ENCODE results near the gene DGKH. TPM values are rescaled to one million over a fixed set of nuclear protein-coding genes. Genes with fewer than 3 reads are reported as not detected.

Gene DGKH
- total RNA-seq, 1 donor from 2014 or later = 2.2 TPM

DNA sequence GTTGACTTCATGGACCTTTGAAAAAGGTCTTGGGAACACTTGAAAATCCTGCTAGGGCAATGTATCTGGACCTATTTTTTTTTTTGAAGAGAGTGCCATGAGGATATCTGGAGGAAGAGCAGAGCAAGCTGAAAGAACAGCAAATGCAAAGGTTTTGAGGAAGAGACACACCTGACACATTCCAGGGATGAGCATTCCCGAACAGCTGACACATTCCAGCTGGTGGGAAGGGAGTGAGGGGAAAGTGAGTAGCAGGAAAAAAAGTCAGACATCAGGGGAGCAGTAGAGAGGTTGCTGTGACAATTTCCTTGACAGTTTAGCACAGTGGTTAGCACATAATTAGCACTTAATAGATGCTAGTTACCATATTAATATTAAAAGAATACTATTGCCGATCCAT is 14.7 kb downstream of the DGKH start:
- Mint-ChIP-seq H3K36me3 (ENCODE audit: low read depth) (no peaks in the 10 kb centered on the region), H3K27ac (no peak overlapping the region), H3K27me3 (no peaks in the 10 kb centered on the region), H3K9me3 (peaks cover 4% of the 10 kb centered on the region), H3K4me1 (no peaks in the 10 kb centered on the region), H3K4me3 (no peak overlapping the region)
- intact Hi-C loops (cut with micrococcal nuclease) = loop anchor here (2.0 kb wide), 1 partner anchor 20 kb away; no protein-coding TSS in a partner anchor
- ChIA-PET CTCF (no interaction called here), POLR2A (no interaction called here)
- ATAC-seq (ENCODE audit: low read depth) = no peak
- no peak for DNase-seq
- no peak for TF ChIP-seq CTCF (IDR thresholded peaks at IDR 0.05)

GRCh38 chr13:42064259-42064658 is 15.8 kb downstream of the DGKH start:
- Mint-ChIP-seq H3K4me1 (no peaks in the 10 kb centered on the region), H3K27me3 (no peaks in the 10 kb centered on the region), H3K36me3 (ENCODE audit: low read depth) (no peaks in the 10 kb centered on the region), H3K9me3 (no peaks in the 10 kb centered on the region), H3K27ac (no peak overlapping the region), H3K4me3 (no peak overlapping the region)
- intact Hi-C loops (cut with micrococcal nuclease) = no loop called here
- ChIA-PET POLR2A (no interaction called here), CTCF (no interaction called here)
- TF ChIP-seq CTCF (IDR thresholded peaks at IDR 0.05) = no peak
- DNase-seq (no peak), ATAC-seq (ENCODE audit: low read depth) (no peak)

GRCh38 chr13:42064966-42065365 is 16.5 kb downstream of the DGKH start:
- no peak overlapping the region for H3K27ac Mint-ChIP-seq
- ATAC-seq (ENCODE audit: low read depth) (no peak), DNase-seq (no peak)
- POLR2A ChIA-PET = no interaction called here
- H3K36me3 Mint-ChIP-seq (ENCODE audit: low read depth) = no peaks in the 10 kb centered on the region
- intact Hi-C loops (cut with micrococcal nuclease) = no loop called here
- H3K4me1 Mint-ChIP-seq = no peaks in the 10 kb centered on the region
- no peaks in the 10 kb centered on the region for H3K27me3 Mint-ChIP-seq
- H3K9me3 Mint-ChIP-seq = no peaks in the 10 kb centered on the region
- no peak overlapping the region for H3K4me3 Mint-ChIP-seq
- TF ChIP-seq CTCF (IDR thresholded peaks at IDR 0.05) = no peak
- CTCF ChIA-PET = no interaction called here

DNA sequence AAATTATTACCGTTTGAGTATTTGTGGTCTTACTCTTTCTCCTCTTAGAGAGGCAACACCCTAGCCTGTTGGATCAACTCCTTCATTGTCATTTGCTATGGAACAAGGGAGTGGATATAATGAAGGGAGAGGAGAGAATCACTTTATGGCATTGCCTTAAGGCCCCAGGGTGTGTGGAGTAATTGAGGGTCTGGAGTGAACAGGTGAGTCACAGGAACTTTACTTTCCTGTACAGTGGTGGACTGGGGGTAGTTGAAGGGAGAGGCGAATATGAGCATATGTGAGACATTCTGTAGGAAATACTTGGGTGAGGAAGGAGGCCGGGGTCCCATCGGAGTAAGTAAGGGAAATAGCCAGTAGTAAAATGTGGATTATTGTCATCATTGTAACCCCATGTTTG is 17.0 kb downstream of the DGKH start:
- Mint-ChIP-seq H3K9me3 (no peaks in the 10 kb centered on the region), H3K4me3 (no peak overlapping the region), H3K36me3 (ENCODE audit: low read depth) (no peaks in the 10 kb centered on the region), H3K27me3 (no peaks in the 10 kb centered on the region), H3K4me1 (no peaks in the 10 kb centered on the region), H3K27ac (no peak overlapping the region)
- intact Hi-C loops (cut with micrococcal nuclease) = no loop called here
- ChIA-PET POLR2A (no interaction called here), CTCF (no interaction called here)
- DNase-seq (no peak), ATAC-seq (ENCODE audit: low read depth) (no peak)
- TF ChIP-seq CTCF (IDR thresholded peaks at IDR 0.05) = no peak

- H3K36me3 Mint-ChIP-seq (ENCODE audit: low read depth) = no peaks in the 10 kb centered on the region
- ChIA-PET POLR2A (no interaction called here), CTCF (no interaction called here)
- H3K4me3 Mint-ChIP-seq = no peak overlapping the region
- DNase-seq (no peak), ATAC-seq (ENCODE audit: low read depth) (no peak)
- H3K27ac Mint-ChIP-seq = no peak overlapping the region
- H3K27me3 Mint-ChIP-seq = no peaks in the 10 kb centered on the region
- no peaks in the 10 kb centered on the region for H3K4me1 Mint-ChIP-seq
- intact Hi-C loops (cut with micrococcal nuclease) = no loop called here
- TF ChIP-seq CTCF (IDR thresholded peaks at IDR 0.05) = no peak
- H3K9me3 Mint-ChIP-seq = no peaks in the 10 kb centered on the region
Measured at GRCh38 chr13:42066542-42066941, 18.1 kb downstream of the DGKH start.

Data from activated B cell treated with CpG ODN at 0.5 μM for 24 hours (primary cell).